ENCODE data around the gene MBP. TPM values are rescaled to one million over a fixed set of nuclear protein-coding genes. Genes with fewer than 3 reads are reported as not detected.

Gene MBP
- total RNA-seq, 1 donor from 2014 or later, result 14.5 TPM

GRCh38 chr18:77151033-77151771 is 18.6 kb upstream of the MBP start:
- DNase-seq (ENCODE audit: extremely low spot score, unreplicated experiment), result no peak
- Mint-ChIP-seq H3K4me1 (ENCODE audit: unreplicated experiment) (peaks cover 1% of the 10 kb centered on the region), H3K9me3 (no peaks in the 10 kb centered on the region), H3K36me3 (no peaks in the 10 kb centered on the region), H3K27ac (no peak overlapping the region), H3K4me3 (no peak overlapping the region), H3K27me3 (peaks cover 6% of the 10 kb centered on the region)
- TF ChIP-seq CTCF (conservative IDR thresholded peaks at IDR 0.05), result no peak

- Mint-ChIP-seq H3K36me3 (no peaks in the 10 kb centered on the region), H3K4me1 (ENCODE audit: unreplicated experiment) (peaks cover 3% of the 10 kb centered on the region), H3K27ac (no peak overlapping the region), H3K4me3 (no peak overlapping the region), H3K9me3 (no peaks in the 10 kb centered on the region), H3K27me3 (peaks cover 6% of the 10 kb centered on the region)
- TF ChIP-seq CTCF (conservative IDR thresholded peaks at IDR 0.05), result no peak
- no peak for DNase-seq (ENCODE audit: extremely low spot score, unreplicated experiment)
Observed at GRCh38 chr18:77150588-77150987, 18.0 kb upstream of the MBP start.

GRCh38 chr18:77148289-77148688 is 15.7 kb upstream of the MBP start:
- Mint-ChIP-seq H3K27ac (no peak overlapping the region), H3K4me3 (no peak overlapping the region), H3K9me3 (peaks cover 5% of the 10 kb centered on the region), H3K36me3 (no peaks in the 10 kb centered on the region), H3K4me1 (ENCODE audit: unreplicated experiment) (peaks cover 3% of the 10 kb centered on the region), H3K27me3 (peaks cover 6% of the 10 kb centered on the region)
- DNase-seq (ENCODE audit: extremely low spot score, unreplicated experiment), result no peak
- no peak for TF ChIP-seq CTCF (conservative IDR thresholded peaks at IDR 0.05)

GRCh38 chr18:77147418-77147852 is 14.9 kb upstream of the MBP start:
- no peak overlapping the region for H3K27ac Mint-ChIP-seq
- H3K36me3 Mint-ChIP-seq, result no peaks in the 10 kb centered on the region
- H3K9me3 Mint-ChIP-seq, result peaks cover 5% of the 10 kb centered on the region
- H3K4me3 Mint-ChIP-seq, result no peak overlapping the region
- no peak for DNase-seq (ENCODE audit: extremely low spot score, unreplicated experiment)
- H3K27me3 Mint-ChIP-seq, result peaks cover 6% of the 10 kb centered on the region
- TF ChIP-seq CTCF (conservative IDR thresholded peaks at IDR 0.05), result no peak
- H3K4me1 Mint-ChIP-seq (ENCODE audit: unreplicated experiment), result peaks cover 3% of the 10 kb centered on the region

GRCh38 chr18:77146249-77147080 is 13.9 kb upstream of the MBP start:
- no peak for DNase-seq (ENCODE audit: extremely low spot score, unreplicated experiment)
- Mint-ChIP-seq H3K27me3 (peaks cover 6% of the 10 kb centered on the region), H3K9me3 (peaks cover 5% of the 10 kb centered on the region), H3K36me3 (no peaks in the 10 kb centered on the region), H3K27ac (no peak overlapping the region), H3K4me1 (ENCODE audit: unreplicated experiment) (peaks cover 3% of the 10 kb centered on the region), H3K4me3 (no peak overlapping the region)
- no peak for TF ChIP-seq CTCF (conservative IDR thresholded peaks at IDR 0.05)
